Neutrophil (primary cell): Measurements from ENCODE around the gene OR13C3.

Source experiments
- H3K27ac ChIP-seq: fragments of 200-600 bp; sonication (generic); 2 replicates; pipeline ENCODE4 v1.5.1; 2016; ENCODE audit warnings: mild to moderate bottlenecking, moderate library complexity
- H3K27me3 ChIP-seq: fragments of 200-600 bp; sonication (generic); 2 replicates; pipeline ENCODE4 v1.6.0; 2016; ENCODE audit warnings: mild to moderate bottlenecking
- H3K36me3 ChIP-seq: fragments of 200-600 bp; sonication (generic); 2 replicates; pipeline ENCODE4 v1.5.1; 2017
- H3K4me1 ChIP-seq, 2 experiments: fragments of 200-600 bp in 1 of 2; sonication (generic) in 1 of 2; 1 replicate in 1 of 2; 2 replicates in 1 of 2; pipeline versions ENCODE4 v1.5.1 to v1.6.1; 2013 to 2016; ENCODE audit warnings: low read depth in 1 of 2, low read length in 1 of 2, mild to moderate bottlenecking in 1 of 2, moderate library complexity in 1 of 2; ENCODE audit not compliant: control insufficient read depth in 1 of 2, insufficient read depth in 1 of 2
- H3K4me3 ChIP-seq, 2 experiments: fragments of 200-600 bp in 1 of 2; sonication (generic) in 1 of 2; 1 replicate in 1 of 2; 2 replicates in 1 of 2; pipeline ENCODE4 v1.5.1; 2013 to 2016; ENCODE audit warnings: low read depth in 1 of 2, low read length in 1 of 2, mild to moderate bottlenecking in 1 of 2, moderate library complexity in 1 of 2
- H3K9me3 ChIP-seq: fragments of 200-600 bp; sonication (generic); 2 replicates; pipeline ENCODE4 v1.5.1; 2016
- TF ChIP-seq, protein P1 (sequence below): fragments of 200-600 bp; sonication (generic); IDR thresholded peaks from 2 replicates; pipeline ENCODE4 v1.5.1; 2016; ENCODE audit warnings: antibody characterized with exemption

OR13C3 gene

DNA sequence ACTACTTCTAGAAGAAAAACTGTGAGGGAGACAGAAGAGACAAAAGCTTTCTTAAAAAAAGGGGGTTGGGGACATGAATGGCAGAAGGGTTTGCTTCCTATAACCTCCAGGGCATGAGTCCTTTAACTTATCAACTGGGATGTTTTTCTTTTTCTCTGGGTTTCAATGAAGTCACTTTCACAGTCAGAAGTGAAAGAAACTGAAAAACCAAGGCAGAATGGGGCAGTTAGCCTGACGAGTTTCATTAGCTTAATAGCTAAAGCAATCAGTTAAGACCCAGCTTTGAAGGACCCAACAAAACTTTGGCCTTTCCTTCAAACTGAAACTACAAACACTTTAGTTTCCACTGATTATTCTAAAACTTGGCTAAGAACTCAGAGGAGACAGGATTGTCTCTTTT lies 27.7 kb upstream of the OR13C3 start:
- Histone ChIP-seq H3K27me3 (no peaks in the 10 kb centered on the region), H3K36me3 (no peaks in the 10 kb centered on the region), H3K9me3 (no peaks in the 10 kb centered on the region), H3K4me3 (no peak overlapping the region), H3K27ac (no peak overlapping the region), H3K4me1 (no peaks in the 10 kb centered on the region)
- TF ChIP-seq, protein P1, sequence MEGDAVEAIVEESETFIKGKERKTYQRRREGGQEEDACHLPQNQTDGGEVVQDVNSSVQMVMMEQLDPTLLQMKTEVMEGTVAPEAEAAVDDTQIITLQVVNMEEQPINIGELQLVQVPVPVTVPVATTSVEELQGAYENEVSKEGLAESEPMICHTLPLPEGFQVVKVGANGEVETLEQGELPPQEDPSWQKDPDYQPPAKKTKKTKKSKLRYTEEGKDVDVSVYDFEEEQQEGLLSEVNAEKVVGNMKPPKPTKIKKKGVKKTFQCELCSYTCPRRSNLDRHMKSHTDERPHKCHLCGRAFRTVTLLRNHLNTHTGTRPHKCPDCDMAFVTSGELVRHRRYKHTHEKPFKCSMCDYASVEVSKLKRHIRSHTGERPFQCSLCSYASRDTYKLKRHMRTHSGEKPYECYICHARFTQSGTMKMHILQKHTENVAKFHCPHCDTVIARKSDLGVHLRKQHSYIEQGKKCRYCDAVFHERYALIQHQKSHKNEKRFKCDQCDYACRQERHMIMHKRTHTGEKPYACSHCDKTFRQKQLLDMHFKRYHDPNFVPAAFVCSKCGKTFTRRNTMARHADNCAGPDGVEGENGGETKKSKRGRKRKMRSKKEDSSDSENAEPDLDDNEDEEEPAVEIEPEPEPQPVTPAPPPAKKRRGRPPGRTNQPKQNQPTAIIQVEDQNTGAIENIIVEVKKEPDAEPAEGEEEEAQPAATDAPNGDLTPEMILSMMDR, result no peak

DNA sequence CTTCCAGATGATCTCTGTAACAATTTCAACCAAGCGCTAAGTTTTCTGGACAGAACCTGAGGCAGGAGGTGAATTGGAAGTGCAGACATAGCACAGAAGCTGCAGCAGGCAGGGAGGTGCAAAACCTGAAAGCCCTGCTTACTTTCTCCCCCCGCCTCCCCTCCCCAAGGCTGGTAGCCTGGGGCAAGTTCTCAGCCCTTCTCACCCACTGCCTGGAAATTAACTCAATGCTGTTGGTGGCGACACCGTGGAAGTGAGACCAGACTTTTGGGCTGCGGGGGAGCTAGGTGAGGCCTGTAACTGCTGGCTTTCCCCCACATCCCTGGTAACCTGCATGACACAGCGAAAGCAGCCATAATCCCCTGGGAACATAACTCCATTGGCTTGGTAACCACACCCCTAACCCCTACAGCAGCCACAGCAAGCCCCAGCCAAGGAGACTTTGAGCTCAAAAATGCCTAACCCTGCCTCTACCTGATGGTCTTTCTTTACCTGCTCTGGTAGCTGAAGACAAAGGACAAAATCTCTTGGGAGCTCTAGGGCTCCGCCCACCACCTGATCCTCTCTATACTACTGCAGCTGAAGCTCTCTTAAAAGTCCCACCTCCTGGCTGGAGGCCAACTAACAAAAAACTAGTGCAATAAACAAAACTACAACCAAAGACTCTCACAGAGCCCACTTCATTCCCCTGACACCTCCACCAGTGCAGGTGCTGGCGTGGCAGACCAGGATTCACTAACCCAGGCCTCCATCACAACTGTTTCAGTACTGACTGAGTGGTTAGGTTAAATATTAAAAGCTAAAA lies 20.4 kb upstream of the OR13C3 start:
- no peaks in the 10 kb centered on the region for H3K9me3 ChIP-seq
- H3K27me3 ChIP-seq, result no peaks in the 10 kb centered on the region
- no peaks in the 10 kb centered on the region for H3K4me1 ChIP-seq
- H3K27ac ChIP-seq, result no peak overlapping the region
- no peak overlapping the region for H3K4me3 ChIP-seq
- H3K36me3 ChIP-seq, result no peaks in the 10 kb centered on the region
- TF ChIP-seq, protein P1, result no peak

DNA sequence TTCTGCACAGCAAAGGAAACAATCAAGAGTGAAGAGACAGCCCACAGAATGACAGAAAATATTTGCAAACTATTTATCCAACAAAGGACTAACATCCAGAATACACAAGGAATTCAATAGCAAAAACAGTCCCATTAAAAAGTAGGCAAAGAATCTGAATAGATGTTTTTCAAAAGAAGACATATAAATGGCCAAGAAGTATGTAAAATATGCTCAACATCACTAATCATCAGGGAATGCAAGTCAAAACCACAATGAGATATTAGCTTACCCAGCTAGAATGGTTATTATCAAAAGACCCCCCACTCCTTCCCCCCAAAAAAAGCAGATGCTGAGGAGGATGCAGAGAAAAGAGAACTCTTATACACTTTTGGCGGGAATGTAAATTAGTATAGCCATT lies 18.9 kb upstream of the OR13C3 start:
- Histone ChIP-seq H3K4me3 (no peak overlapping the region), H3K27ac (no peak overlapping the region), H3K9me3 (no peaks in the 10 kb centered on the region), H3K36me3 (no peaks in the 10 kb centered on the region), H3K4me1 (no peaks in the 10 kb centered on the region), H3K27me3 (no peaks in the 10 kb centered on the region)
- TF ChIP-seq, protein P1, result no peak

DNA sequence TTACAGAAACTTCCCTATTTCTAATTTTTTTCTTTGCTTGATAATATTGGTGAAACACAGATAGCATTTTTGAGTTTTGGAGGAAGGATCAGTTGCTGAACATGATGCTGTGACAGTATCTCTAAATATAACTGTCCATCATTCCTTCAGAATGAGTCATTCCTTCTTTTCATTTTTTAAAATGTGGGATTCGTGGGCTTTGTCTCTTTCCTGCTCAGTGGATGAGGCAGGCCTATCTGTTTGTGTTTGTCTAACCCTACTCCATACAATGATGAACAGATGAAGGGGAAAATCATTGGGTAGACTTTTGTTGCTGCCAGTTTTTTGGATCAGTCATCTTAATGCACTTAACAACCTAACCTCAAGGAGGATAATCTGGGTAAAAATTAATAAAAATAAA lies 16.6 kb upstream of the OR13C3 start:
- no peaks in the 10 kb centered on the region for H3K4me1 ChIP-seq
- H3K9me3 ChIP-seq, result no peaks in the 10 kb centered on the region
- H3K27ac ChIP-seq, result no peak overlapping the region
- no peak overlapping the region for H3K4me3 ChIP-seq
- H3K36me3 ChIP-seq, result no peaks in the 10 kb centered on the region
- H3K27me3 ChIP-seq, result no peaks in the 10 kb centered on the region
- TF ChIP-seq, protein P1, result no peak

GRCh38 chr9:104544644-104545043 lies 8.0 kb upstream of the OR13C3 start:
- no peaks in the 10 kb centered on the region for H3K4me1 ChIP-seq
- H3K27me3 ChIP-seq, result no peaks in the 10 kb centered on the region
- TF ChIP-seq, protein P1, result no peak
- H3K36me3 ChIP-seq, result no peaks in the 10 kb centered on the region
- H3K27ac ChIP-seq, result no peak overlapping the region
- H3K9me3 ChIP-seq, result no peaks in the 10 kb centered on the region
- H3K4me3 ChIP-seq, result no peak overlapping the region
